GM12872 (cell line): ENCODE data around the gene TOM1.

Experiments
- TF ChIP-seq, protein P1 (sequence below): IDR thresholded peaks from 3 replicates; pipeline ENCODE4 v1.5.1; 2011; ENCODE audit warnings: low read depth, mild to moderate bottlenecking, low read length, moderate library complexity; ENCODE audit not compliant: insufficient read depth

The TOM1 gene

DNA sequence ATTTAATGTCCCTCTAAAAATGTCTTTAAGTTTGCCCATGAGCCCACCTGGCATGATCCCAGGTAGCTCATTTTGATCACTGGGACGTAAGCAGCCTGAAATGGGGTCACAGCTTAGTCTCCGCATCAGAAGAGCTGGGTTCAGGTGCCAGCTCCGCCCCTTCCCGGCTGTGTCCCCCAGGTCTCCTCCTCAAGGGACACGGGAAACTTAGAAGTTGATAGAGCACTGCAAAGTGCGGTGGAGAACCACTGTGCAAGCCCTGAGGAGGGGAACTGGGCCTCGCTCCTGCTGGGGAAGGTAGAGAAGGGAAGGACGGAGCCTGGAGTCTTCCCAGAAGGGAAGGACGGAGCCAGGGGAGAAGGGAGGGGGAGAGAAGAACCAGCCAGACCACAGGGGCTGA is 7.7 kb downstream of the TOM1 start:
- TF ChIP-seq, protein P1, sequence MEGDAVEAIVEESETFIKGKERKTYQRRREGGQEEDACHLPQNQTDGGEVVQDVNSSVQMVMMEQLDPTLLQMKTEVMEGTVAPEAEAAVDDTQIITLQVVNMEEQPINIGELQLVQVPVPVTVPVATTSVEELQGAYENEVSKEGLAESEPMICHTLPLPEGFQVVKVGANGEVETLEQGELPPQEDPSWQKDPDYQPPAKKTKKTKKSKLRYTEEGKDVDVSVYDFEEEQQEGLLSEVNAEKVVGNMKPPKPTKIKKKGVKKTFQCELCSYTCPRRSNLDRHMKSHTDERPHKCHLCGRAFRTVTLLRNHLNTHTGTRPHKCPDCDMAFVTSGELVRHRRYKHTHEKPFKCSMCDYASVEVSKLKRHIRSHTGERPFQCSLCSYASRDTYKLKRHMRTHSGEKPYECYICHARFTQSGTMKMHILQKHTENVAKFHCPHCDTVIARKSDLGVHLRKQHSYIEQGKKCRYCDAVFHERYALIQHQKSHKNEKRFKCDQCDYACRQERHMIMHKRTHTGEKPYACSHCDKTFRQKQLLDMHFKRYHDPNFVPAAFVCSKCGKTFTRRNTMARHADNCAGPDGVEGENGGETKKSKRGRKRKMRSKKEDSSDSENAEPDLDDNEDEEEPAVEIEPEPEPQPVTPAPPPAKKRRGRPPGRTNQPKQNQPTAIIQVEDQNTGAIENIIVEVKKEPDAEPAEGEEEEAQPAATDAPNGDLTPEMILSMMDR: no peak

DNA sequence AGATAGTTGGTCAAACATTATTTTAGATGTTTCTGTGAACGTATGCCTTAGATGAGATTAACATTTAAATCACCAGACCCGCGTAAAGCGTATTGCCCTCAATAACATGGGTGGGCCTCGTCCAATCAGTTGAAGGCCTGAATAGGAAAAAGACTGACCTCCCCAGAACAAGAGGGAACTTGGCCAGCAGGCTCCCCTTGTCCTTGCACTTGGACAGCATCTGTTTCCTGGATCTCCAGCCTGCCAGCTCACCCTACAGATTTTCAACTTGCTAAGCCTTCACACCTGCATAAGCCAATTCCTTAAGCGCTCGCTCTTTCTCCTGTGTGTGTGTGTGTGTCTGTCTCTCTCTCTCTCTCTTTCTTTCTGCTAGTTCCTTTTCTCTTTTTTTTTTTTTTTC is 8.2 kb downstream of the TOM1 start:
- TF ChIP-seq, protein P1: no peak

DNA sequence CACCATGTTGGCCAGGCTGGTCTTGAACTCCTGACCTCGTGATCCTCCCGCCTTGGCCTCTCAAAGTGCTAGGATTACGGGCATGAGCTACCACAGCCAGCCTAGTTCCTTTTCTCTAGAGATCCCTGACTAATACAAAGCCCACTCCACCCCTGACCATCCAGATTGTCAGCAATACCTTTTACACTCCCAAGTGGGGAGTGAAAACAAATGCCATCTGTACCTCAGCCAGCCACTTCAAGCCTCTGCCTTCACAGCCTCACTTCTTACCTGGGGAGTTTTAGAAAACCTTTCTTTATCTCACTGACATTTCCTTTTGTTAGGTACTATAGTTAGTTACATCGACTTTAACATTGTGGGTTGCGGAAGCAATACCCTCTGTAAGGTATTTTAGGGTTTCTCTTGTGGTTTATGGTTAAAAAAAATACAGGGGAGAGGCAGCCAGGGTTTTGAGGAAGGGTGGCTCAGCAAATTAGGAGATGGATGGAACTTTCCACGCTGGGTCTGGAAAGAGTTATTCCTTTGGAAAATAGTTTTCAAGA is 8.9 kb downstream of the TOM1 start:
- TF ChIP-seq, protein P1: no peak

DNA sequence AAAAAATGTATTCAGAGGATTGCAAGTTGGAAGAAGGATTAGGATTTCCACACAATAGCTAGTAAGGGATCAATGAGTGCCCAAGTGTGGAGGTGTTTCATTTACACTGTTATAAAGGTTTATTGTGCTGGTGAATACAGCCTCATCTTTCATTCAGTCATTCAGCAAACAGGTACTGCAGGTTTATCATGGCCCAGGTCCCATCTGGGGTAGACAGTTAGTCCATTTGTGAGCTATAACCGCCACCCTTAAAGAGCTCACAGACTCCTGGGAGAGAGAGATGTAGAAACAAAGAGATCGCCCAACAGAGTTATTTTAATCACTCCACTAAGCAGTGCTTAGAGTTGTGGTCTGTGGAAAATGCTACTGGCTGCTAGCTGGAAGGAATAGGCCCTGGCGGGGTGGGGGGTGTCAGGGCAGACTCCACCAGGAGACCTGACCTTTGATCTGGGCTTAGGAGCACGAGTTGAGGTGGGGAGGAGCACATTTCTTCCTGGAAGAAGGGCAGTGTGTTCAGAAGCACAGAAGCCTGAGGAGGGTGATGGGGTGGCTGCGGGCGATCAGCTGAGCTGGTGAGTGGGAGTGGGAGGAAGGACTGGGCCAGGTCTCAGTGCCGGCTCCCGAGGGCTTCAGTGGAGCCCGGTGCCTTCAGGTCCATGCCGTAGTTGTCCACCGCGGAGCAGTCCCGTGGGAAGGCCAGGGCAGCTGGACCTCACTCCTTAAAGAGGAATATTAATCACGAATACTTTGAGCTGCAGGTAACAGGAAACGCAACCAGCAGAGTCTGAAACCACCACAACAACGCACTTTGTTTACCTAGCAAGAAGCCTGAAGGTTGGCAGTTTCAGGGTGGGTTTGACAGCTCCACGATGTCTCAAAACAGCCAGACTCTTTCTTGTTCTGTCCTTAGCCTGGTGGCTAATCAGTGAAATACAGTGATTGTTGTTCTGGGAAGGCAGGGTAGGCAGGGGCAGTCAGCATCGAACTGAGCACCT is 11.2 kb downstream of the TOM1 start:
- TF ChIP-seq, protein P1: no peak

DNA sequence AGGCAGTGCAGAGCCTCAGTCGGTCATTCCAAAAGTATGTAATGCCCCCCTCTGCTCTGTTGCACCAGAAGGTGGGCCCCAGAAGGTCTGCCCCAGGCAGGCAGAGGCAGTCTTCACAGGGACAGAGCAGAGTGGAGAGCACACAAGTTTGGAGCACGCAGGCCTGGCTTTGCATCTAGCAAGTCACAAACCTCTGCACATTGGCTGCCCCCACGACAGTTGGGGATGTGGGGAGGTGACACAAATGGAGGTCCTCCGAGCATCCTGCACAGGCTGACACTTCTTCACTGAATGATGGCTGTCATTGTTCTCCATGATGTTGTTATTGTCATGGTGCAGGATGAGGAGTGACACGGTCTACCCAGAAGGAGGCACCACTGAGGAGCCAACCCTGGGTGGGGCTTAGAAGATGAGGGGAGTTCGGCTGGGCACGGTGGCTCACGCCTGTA is 11.9 kb downstream of the TOM1 start:
- TF ChIP-seq, protein P1: peak; percentile 16; the same call in 1 of the 3 replicates

- TF ChIP-seq, protein P1: no peak
Measured at GRCh38 chr22:35312198-35313059, 12.7 kb downstream of the TOM1 start.
